ENCODE data around the gene ODAD4.

- TF ChIP-seq EZH2 (IDR thresholded peaks at IDR 0.05; ENCODE audit: low read length, unreplicated experiment), result no peak
- no peak for TF ChIP-seq CTCF (conservative IDR thresholded peaks at IDR 0.05; ENCODE audit: low read depth, low read length)
Measured at GRCh38 chr17:41972571-41973407, 42.4 kb downstream of the ODAD4 start.
